Breast epithelium (tissue), 4 donors: ENCODE results near the gene CDK6. TPM values are rescaled to one million over a fixed set of nuclear protein-coding genes. Genes with fewer than 3 reads are reported as not detected.
"Not testable (repeated sequence)": the region's sequence is repeated elsewhere in the genome, so short reads cannot be mapped to it uniquely, and the experiment has no call there.

Source experiments
- DNase-seq, 2 donors: peaks; one replicate each; pipeline ENCODE4 v3.0.0-alpha.2; 2019; ENCODE audit warnings: low spot score in 2 of 2
- H3K27ac ChIP-seq, 2 donors: fragments of 200-600 bp; sonication (generic) in 1 of 2; one replicate each; pipeline ENCODE4 v1.5.1; 2016 to 2019; ENCODE audit warnings: mild to moderate bottlenecking in 1 of 2
- H3K27me3 ChIP-seq, 2 donors: fragments of 200-600 bp; sonication (generic) in 1 of 2; one replicate each; pipeline versions ENCODE4 v1.5.1 to v1.6.0; 2017 to 2019; ENCODE audit warnings: control low read depth in 1 of 2, mild to moderate bottlenecking in 1 of 2
- H3K36me3 ChIP-seq: fragments of 200-600 bp; one replicate; pipeline ENCODE4 v1.5.1; 2019
- H3K4me1 ChIP-seq, 2 donors: fragments of 200-600 bp; sonication (generic); one replicate each; pipeline ENCODE4 v1.5.1; 2016 to 2019; ENCODE audit warnings: control low read depth in 1 of 2
- H3K4me3 ChIP-seq, 3 donors: fragments of 200-600 bp; sonication (generic); 1 replicate in 2 of 3; 2 replicates in 1 of 3; pipeline ENCODE4 v1.5.1; 2016 to 2019; ENCODE audit warnings: mild to moderate bottlenecking in 3 of 3, moderate library complexity in 2 of 3
- H3K9me3 ChIP-seq, 2 donors: fragments of 200-600 bp; sonication (generic) in 1 of 2; one replicate each; pipeline ENCODE4 v1.5.1; 2016 to 2019; ENCODE audit warnings: control low read depth in 1 of 2
- CTCF ChIP-seq, 3 donors: fragments of 450-650 bp; IDR thresholded peaks; one replicate each; pipeline ENCODE4 v1.5.1; 2016 to 2017; ENCODE audit warnings: antibody characterized with exemption in 3 of 3, mild to moderate bottlenecking in 3 of 3, moderate library complexity in 3 of 3
- POLR2A ChIP-seq: fragments of 450-650 bp; IDR thresholded peaks from one replicate; pipeline ENCODE4 v1.6.1; 2016; ENCODE audit warnings: antibody characterized with exemption, mild to moderate bottlenecking, moderate library complexity
- POLR2AphosphoS5 ChIP-seq, 3 donors: sonication (generic); formaldehyde crosslinking; IDR thresholded peaks; one replicate each; pipeline ENCODE4 v1.6.1; 2017; ENCODE audit warnings: antibody characterized with exemption in 3 of 3
- intact Hi-C: fragments of 100-400 bp; cut with DNase I; formaldehyde crosslinking; loops from one replicate; pipeline ENCODE4 v1.15.1; 2023; ENCODE audit warnings: low total_unique reads
- total RNA-seq, 3 donors: library from RNA; depleted of rRNA; stranded (reverse); fragments of >200 nt; gene quantifications; one replicate each; pipeline ENCODE4 v1.1.0, GENCODE V29; 2016

The CDK6 gene
- total RNA-seq, 3 donors from 2014 or later: 12.8 to 26.2 (median 23.6) TPM

- no peaks in the 10 kb centered on the region for H3K36me3 ChIP-seq
- intact Hi-C loops: no loop called here
- H3K9me3 ChIP-seq: no peaks in the 10 kb centered on the region
- H3K4me1 ChIP-seq: no peaks in the 10 kb centered on the region
- H3K27ac ChIP-seq: no peak overlapping the region
- no peaks in the 10 kb centered on the region for H3K27me3 ChIP-seq
- H3K4me3 ChIP-seq: no peak overlapping the region
- no peak for DNase-seq
- no peak for TF ChIP-seq POLR2A
- TF ChIP-seq CTCF (IDR thresholded peaks at IDR 0.05): peak in 1 of 3 donors; percentile 37
- TF ChIP-seq POLR2AphosphoS5 (IDR thresholded peaks at IDR 0.05): no peak
Measured at GRCh38 chr7:92609921-92610518, 226.4 kb downstream of the CDK6 start.

GRCh38 chr7:92608380-92609322, 227.7 kb downstream of the CDK6 start:
- Histone ChIP-seq H3K4me3 (peak overlapping the region in 2 of 3 donors; percentile 25 to 27), H3K36me3 (no peaks in the 10 kb centered on the region), H3K4me1 (no peaks in the 10 kb centered on the region), H3K9me3 (no peaks in the 10 kb centered on the region), H3K27me3 (no peaks in the 10 kb centered on the region), H3K27ac (no peak overlapping the region)
- intact Hi-C loops: no loop called here
- TF ChIP-seq CTCF (IDR thresholded peaks at IDR 0.05) (no peak), POLR2AphosphoS5 (IDR thresholded peaks at IDR 0.05) (no peak), POLR2A (no peak)
- DNase-seq: peak in 1 of 2 donors; percentile 63

- no peaks in the 10 kb centered on the region for H3K27me3 ChIP-seq
- no peaks in the 10 kb centered on the region for H3K9me3 ChIP-seq
- TF ChIP-seq CTCF (IDR thresholded peaks at IDR 0.05) (no peak), POLR2A (no peak), POLR2AphosphoS5 (IDR thresholded peaks at IDR 0.05) (no peak)
- no peaks in the 10 kb centered on the region for H3K4me1 ChIP-seq
- DNase-seq: no peak
- H3K4me3 ChIP-seq: no peak overlapping the region
- H3K36me3 ChIP-seq: no peaks in the 10 kb centered on the region
- intact Hi-C loops: no loop called here
- no peak overlapping the region for H3K27ac ChIP-seq
Measured at GRCh38 chr7:92606985-92607384, 229.4 kb downstream of the CDK6 start.

GRCh38 chr7:92604517-92604916, 231.9 kb downstream of the CDK6 start:
- H3K27me3 ChIP-seq, H3K27ac ChIP-seq, H3K36me3 ChIP-seq, H3K4me1 ChIP-seq, H3K4me3 ChIP-seq, DNase-seq, H3K9me3 ChIP-seq, intact Hi-C loops: not testable (repeated sequence)

GRCh38 chr7:92603089-92603445, 233.3 kb downstream of the CDK6 start:
- H3K4me1 ChIP-seq: no peaks in the 10 kb centered on the region
- no peaks in the 10 kb centered on the region for H3K27me3 ChIP-seq
- H3K27ac ChIP-seq: no peak overlapping the region
- TF ChIP-seq POLR2A: no peak
- no peak for TF ChIP-seq CTCF (IDR thresholded peaks at IDR 0.05)
- no peak for TF ChIP-seq POLR2AphosphoS5 (IDR thresholded peaks at IDR 0.05)
- DNase-seq: no peak
- H3K36me3 ChIP-seq: no peaks in the 10 kb centered on the region
- no peak overlapping the region for H3K4me3 ChIP-seq
- intact Hi-C loops: no loop called here
- H3K9me3 ChIP-seq: no peaks in the 10 kb centered on the region
